ENCODE results near the gene ZP1. TPM values are rescaled to one million over a fixed set of nuclear protein-coding genes. Genes with fewer than 3 reads are reported as not detected.

ZP1 gene
- total and polyA plus RNA-seq, 4 donors: not detected

DNA sequence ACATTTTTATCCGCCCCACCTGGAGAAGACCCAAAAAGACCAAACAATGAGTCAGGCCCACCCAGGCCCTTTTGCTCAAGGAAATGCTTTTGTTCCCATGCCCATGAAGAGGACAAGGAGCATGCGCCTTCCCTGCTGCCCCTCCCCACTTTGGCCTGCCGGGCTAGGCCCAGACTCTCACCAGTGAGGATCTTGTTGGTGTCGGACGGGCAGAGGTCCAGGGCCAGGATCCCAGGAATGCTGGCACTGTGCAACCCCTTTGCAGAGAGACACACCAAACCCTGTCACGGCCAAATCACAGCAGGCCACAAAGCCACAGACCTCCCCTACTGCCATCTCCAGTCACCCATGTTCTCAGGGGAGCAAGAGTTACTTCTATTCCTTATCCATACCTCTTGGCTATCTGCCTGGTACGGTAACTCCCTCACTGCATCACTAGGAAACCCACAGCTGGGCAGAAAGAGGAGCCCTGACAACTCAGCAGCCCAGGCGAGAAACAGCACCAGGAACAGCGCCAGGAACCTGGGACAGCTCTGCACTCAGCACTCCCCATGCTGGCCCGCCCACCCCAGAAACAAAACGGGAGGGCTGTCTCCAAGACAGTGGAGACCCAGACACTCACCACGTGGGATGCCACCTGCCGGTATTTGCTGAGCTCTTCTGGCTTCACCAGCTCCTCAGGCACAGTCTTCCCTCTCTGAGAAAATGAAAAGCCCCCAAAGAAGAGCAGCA lies 33.5 kb downstream of the ZP1 start:
- Histone ChIP-seq H3K4me1 (ENCODE audit: control insufficient read depth in 4 of 4, insufficient read depth in 4 of 4, low read length in 3 of 4) (peaks cover 0 to 37% (median 27%) of the 10 kb centered on the region in 4 donors), H3K27me3 (ENCODE audit: control insufficient read depth in 4 of 4, insufficient read depth in 4 of 4, low read length in 3 of 4) (no peaks in the 10 kb centered on the region), H3K27ac (ENCODE audit: low read depth in 1 of 2, low read length in 2 of 2) (no peak overlapping the region), H3K9ac (ENCODE audit: low read depth in 1 of 2, low read length in 2 of 2) (no peak overlapping the region), H3K4me3 (ENCODE audit: low read depth in 1 of 3, low read length in 3 of 3) (no peak overlapping the region), H3K9me3 (ENCODE audit: control insufficient read depth in 4 of 4, low read length in 3 of 4) (no peaks in the 10 kb centered on the region), H3K36me3 (ENCODE audit: control insufficient read depth in 4 of 4, insufficient read depth in 3 of 4, low read depth in 1 of 4, low read length in 3 of 4) (peaks cover 8 to 63% (median 54%) of the 10 kb centered on the region in 4 donors)
- 81% methylated on average over 13 of the region's 13 CpGs for WGBS
- DNase-seq (ENCODE audit: low spot score): no peak
- TF ChIP-seq JUND (IDR thresholded peaks at IDR 0.05): no peak
- TF ChIP-seq EGR1 (IDR thresholded peaks at IDR 0.05; ENCODE audit: low read depth in 2 of 2): no peak
- TF ChIP-seq FOXA1 (IDR thresholded peaks at IDR 0.05): no peak
- no peak for TF ChIP-seq GABPA (IDR thresholded peaks at IDR 0.05 in 1 of 2, conservative IDR thresholded peaks at IDR 0.05 in 1 of 2)
- TF ChIP-seq, protein P1, sequence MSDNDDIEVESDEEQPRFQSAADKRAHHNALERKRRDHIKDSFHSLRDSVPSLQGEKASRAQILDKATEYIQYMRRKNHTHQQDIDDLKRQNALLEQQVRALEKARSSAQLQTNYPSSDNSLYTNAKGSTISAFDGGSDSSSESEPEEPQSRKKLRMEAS (IDR thresholded peaks at IDR 0.05): no peak
- TF ChIP-seq TAF1 (conservative IDR thresholded peaks at IDR 0.05): no peak
- TF ChIP-seq SP1 (IDR thresholded peaks at IDR 0.05): no peak
- no peak for TF ChIP-seq NR2F2 (IDR thresholded peaks at IDR 0.05)
- no peak for TF ChIP-seq HNF4A (conservative IDR thresholded peaks at IDR 0.05)
- TF ChIP-seq YY1 (IDR thresholded peaks at IDR 0.05): no peak
- no peak for TF ChIP-seq RAD21 (IDR thresholded peaks at IDR 0.05)
- no peak for TF ChIP-seq HNF4G (IDR thresholded peaks at IDR 0.05)
- TF ChIP-seq, protein P2, sequence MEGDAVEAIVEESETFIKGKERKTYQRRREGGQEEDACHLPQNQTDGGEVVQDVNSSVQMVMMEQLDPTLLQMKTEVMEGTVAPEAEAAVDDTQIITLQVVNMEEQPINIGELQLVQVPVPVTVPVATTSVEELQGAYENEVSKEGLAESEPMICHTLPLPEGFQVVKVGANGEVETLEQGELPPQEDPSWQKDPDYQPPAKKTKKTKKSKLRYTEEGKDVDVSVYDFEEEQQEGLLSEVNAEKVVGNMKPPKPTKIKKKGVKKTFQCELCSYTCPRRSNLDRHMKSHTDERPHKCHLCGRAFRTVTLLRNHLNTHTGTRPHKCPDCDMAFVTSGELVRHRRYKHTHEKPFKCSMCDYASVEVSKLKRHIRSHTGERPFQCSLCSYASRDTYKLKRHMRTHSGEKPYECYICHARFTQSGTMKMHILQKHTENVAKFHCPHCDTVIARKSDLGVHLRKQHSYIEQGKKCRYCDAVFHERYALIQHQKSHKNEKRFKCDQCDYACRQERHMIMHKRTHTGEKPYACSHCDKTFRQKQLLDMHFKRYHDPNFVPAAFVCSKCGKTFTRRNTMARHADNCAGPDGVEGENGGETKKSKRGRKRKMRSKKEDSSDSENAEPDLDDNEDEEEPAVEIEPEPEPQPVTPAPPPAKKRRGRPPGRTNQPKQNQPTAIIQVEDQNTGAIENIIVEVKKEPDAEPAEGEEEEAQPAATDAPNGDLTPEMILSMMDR (IDR thresholded peaks at IDR 0.05; ENCODE audit: low read depth, low read length, missing input control): no peak
- TF ChIP-seq RXRA (IDR thresholded peaks at IDR 0.05): no peak
- no peak for TF ChIP-seq FOXA2 (IDR thresholded peaks at IDR 0.05)
- TF ChIP-seq, protein P3, sequence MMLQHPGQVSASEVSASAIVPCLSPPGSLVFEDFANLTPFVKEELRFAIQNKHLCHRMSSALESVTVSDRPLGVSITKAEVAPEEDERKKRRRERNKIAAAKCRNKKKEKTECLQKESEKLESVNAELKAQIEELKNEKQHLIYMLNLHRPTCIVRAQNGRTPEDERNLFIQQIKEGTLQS (IDR thresholded peaks at IDR 0.05): no peak

DNA sequence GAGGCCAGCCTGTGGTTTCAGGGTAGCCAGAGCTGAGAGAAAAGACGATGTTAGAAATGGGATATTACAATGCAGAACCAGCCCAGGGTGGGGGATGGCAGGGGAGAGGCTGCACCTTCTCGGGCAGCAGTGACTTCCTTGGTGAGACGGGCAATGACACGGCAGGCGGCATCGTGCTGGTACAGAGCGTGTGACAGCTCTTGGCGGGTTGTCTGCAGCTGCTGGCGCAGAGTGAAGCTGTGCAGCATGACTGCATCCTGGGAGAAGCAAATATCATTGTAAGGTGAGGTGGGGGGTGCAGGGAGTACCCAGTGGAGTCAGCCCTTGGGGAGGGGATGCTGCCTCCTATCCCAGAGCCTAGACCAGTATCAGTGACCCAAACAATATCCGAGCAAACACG lies 35.3 kb downstream of the ZP1 start:
- H3K36me3 ChIP-seq (ENCODE audit: control insufficient read depth in 4 of 4, insufficient read depth in 3 of 4, low read depth in 1 of 4, low read length in 3 of 4): peaks cover 6 to 45% (median 38%) of the 10 kb centered on the region in 4 donors
- H3K9ac ChIP-seq (ENCODE audit: low read depth in 1 of 2, low read length in 2 of 2): no peak overlapping the region
- no peaks in the 10 kb centered on the region for H3K9me3 ChIP-seq (ENCODE audit: control insufficient read depth in 4 of 4, low read length in 3 of 4)
- H3K4me1 ChIP-seq (ENCODE audit: control insufficient read depth in 4 of 4, insufficient read depth in 4 of 4, low read length in 3 of 4): peaks cover 2 to 47% (median 29%) of the 10 kb centered on the region in 4 donors
- H3K27ac ChIP-seq (ENCODE audit: low read depth in 1 of 2, low read length in 2 of 2): no peak overlapping the region
- no peak for TF ChIP-seq TAF1 (conservative IDR thresholded peaks at IDR 0.05)
- WGBS: 87% methylated on average over 11 of the region's 11 CpGs
- H3K27me3 ChIP-seq (ENCODE audit: control insufficient read depth in 4 of 4, insufficient read depth in 4 of 4, low read length in 3 of 4): no peaks in the 10 kb centered on the region
- H3K4me3 ChIP-seq (ENCODE audit: low read depth in 1 of 3, low read length in 3 of 3): no peak overlapping the region
- no peak for DNase-seq (ENCODE audit: low spot score)

DNA sequence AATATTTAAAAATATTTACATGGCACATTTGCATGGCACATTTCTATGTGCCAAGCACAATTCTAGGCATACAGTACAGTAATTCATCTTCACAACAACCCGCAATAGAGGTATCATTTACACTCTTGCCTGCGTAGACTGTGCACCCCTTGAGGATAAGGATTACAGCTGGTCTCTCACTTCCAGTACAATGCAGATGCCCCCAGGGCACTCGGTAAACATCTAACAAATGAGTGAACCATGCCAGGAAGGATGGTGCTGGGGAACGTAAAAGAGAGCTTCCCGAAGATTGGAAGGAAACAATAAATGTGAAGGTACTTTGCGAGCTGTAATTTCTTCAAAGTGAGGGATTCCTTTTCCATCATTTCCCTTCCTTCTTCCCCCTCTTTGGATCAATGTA lies 37.7 kb downstream of the ZP1 start:
- TF ChIP-seq, protein P3 (IDR thresholded peaks at IDR 0.05): no peak
- TF ChIP-seq JUND (IDR thresholded peaks at IDR 0.05): no peak
- Histone ChIP-seq H3K4me3 (ENCODE audit: low read depth in 1 of 3, low read length in 3 of 3) (peak overlapping the region; percentile 86 to 93 (median 91)), H3K4me1 (ENCODE audit: control insufficient read depth in 4 of 4, insufficient read depth in 4 of 4, low read length in 3 of 4) (peaks cover 2 to 45% (median 29%) of the 10 kb centered on the region in 4 donors), H3K27me3 (ENCODE audit: control insufficient read depth in 4 of 4, insufficient read depth in 4 of 4, low read length in 3 of 4) (no peaks in the 10 kb centered on the region), H3K9me3 (ENCODE audit: control insufficient read depth in 4 of 4, low read length in 3 of 4) (no peaks in the 10 kb centered on the region), H3K36me3 (ENCODE audit: control insufficient read depth in 4 of 4, insufficient read depth in 3 of 4, low read depth in 1 of 4, low read length in 3 of 4) (peaks cover 0 to 30% (median 22%) of the 10 kb centered on the region in 4 donors), H3K27ac (ENCODE audit: low read depth in 1 of 2, low read length in 2 of 2) (peak overlapping the region; percentile 92 to 97), H3K9ac (ENCODE audit: low read depth in 1 of 2, low read length in 2 of 2) (peak overlapping the region; percentile 46 to 97)
- 62% methylated on average over 6 of the region's 6 CpGs for WGBS
- no peak for DNase-seq (ENCODE audit: low spot score)

Measured in liver (tissue), 9 donors.